Fibroblast of villous mesenchyme (primary cell): Measurements from ENCODE around the gene ZNF423. TPM values are rescaled to one million over a fixed set of nuclear protein-coding genes. Genes with fewer than 3 reads are reported as not detected.

Experiments
- DNase-seq: peaks from one replicate; pipeline ENCODE4 v3.0.0-alpha.2; 2010; ENCODE audit warnings: low read depth
- H3K4me3 ChIP-seq: 2 replicates; pipeline ENCODE4 v1.5.1; 2011; ENCODE audit warnings: low read depth, mild to moderate bottlenecking, low read length
- total RNA-seq: library from RNA; depleted of rRNA; stranded (reverse); fragments of >200 nt; gene quantifications from 2 replicates; pipeline ENCODE4 v1.2.3, GENCODE V29; 2012
- TF ChIP-seq, protein P1 (sequence below): IDR thresholded peaks from 2 replicates; pipeline ENCODE4 v1.5.1; 2012; ENCODE audit warnings: low read depth, mild to moderate bottlenecking, low read length; ENCODE audit not compliant: insufficient read depth

The ZNF423 gene
- total RNA-seq, 1 donor: 0.43 TPM

DNA sequence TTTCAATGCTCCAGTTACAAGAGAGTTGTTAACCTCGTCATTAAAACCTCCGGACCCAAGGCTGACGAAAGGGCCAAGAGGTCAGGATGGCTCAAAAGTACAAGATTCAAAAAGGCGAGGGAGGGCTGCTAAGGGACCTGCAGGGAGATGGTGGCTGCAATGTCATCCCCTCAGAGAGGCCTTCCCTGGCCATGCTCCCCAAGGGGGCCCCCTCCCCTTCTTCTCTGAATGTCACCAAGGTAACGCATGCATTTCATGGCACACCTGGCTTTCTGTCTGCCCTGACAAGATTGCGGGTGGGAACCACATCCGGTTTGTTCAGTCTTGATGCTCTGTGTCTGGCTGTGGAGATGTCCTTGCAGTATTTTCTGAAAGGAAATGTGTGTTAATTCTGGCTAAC lies 392.4 kb downstream of the ZNF423 start:
- TF ChIP-seq, protein P1, sequence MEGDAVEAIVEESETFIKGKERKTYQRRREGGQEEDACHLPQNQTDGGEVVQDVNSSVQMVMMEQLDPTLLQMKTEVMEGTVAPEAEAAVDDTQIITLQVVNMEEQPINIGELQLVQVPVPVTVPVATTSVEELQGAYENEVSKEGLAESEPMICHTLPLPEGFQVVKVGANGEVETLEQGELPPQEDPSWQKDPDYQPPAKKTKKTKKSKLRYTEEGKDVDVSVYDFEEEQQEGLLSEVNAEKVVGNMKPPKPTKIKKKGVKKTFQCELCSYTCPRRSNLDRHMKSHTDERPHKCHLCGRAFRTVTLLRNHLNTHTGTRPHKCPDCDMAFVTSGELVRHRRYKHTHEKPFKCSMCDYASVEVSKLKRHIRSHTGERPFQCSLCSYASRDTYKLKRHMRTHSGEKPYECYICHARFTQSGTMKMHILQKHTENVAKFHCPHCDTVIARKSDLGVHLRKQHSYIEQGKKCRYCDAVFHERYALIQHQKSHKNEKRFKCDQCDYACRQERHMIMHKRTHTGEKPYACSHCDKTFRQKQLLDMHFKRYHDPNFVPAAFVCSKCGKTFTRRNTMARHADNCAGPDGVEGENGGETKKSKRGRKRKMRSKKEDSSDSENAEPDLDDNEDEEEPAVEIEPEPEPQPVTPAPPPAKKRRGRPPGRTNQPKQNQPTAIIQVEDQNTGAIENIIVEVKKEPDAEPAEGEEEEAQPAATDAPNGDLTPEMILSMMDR: no peak
- H3K4me3 ChIP-seq: no peak overlapping the region
- no peak for DNase-seq

DNA sequence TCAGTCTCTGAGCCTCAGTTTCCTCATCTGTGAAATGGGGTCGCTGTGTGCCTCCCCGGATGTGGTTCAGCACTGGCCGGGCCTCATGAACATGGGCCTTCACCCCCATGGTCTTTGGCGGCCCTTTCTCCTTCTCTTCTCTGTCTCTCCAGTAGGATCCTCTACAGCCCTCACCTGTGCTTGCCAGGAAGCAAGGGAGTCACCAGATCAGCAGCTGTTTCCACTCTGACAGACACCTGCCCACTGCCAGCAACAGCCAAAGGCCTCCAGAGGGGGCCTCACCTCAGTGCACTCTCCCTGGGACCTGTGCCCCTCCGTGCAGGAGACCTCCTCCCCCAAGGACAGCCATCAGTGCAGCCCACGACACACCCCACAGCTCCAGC lies 392.9 kb downstream of the ZNF423 start:
- DNase-seq: no peak
- TF ChIP-seq, protein P1: no peak
- H3K4me3 ChIP-seq: no peak overlapping the region

- TF ChIP-seq, protein P1: no peak
- H3K4me3 ChIP-seq: no peak overlapping the region
- DNase-seq: no peak
Measured at GRCh38 chr16:49462362-49462988, 393.4 kb downstream of the ZNF423 start.

- H3K4me3 ChIP-seq: no peak overlapping the region
- TF ChIP-seq, protein P1: no peak
- DNase-seq: no peak
Measured at GRCh38 chr16:49461517-49461951, 394.4 kb downstream of the ZNF423 start.

GRCh38 chr16:49460786-49461470 lies 395.0 kb downstream of the ZNF423 start:
- TF ChIP-seq, protein P1: no peak
- no peak overlapping the region for H3K4me3 ChIP-seq
- no peak for DNase-seq

DNA sequence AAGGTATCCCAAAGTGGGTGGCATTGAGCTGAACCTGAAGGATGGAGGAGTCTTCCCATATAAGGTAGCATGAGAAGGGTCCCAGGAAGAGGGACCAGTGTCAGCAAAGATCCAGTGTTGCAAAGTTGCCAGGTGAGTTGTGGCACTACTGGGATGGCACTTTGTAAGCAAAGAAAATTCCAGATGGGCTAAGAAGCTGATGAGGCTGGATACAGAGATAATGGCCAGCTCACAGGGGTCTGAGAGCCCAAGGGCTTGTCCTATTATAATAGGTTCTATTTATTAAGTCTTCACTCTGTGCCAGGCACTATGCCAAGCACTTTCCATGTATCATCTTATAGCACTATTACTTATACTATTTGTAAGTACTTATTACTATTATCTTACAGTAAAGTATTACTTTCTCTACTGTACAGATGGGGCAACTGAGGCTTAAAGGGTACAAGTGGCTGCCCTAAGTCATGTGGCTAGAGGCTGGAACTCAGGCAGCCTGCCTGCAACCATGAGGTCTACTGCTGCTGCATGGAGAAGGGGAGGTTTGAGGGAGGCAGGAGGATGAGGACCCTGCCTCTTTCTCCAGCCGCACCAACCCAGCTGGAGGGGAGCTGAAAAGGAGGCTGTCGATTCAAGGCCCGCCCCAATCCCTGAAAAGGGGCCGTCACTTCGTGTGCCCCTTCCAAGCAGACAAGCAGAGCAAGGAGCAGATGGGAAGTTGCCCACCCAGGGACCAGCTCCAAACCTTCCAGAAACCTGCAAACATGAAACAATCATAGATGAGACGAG lies 395.8 kb downstream of the ZNF423 start:
- no peak overlapping the region for H3K4me3 ChIP-seq
- TF ChIP-seq, protein P1: no peak
- no peak for DNase-seq
